Measurements from ENCODE around the gene SEC14L2. TPM values are rescaled to one million over a fixed set of nuclear protein-coding genes. Genes with fewer than 3 reads are reported as not detected.

The SEC14L2 gene
- total and polyA plus RNA-seq, 5 donors, result 1.6 to 5.5 (median 3.3) TPM

DNA sequence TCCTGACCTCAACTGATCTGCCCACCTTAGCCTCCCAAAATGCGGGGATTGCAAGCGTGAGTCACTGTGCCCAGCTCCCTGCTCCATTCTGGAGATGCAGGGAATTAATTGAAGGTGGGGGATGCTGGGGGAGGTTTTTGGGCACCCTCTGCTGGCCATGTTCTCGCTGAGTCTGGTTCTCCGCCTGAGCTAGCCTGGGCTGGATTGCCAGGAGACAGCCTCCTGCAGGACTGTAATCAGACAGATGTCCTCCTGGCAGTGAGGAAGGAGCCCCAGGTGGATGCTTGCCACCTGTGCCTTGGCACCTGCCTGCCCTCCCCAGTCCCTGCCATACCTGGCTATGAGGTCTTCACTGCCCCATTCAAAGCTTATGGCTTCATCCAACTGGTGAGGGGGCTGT is 34.1 kb downstream of the SEC14L2 start:
- H3K27me3 ChIP-seq (ENCODE audit: control insufficient read depth, insufficient read depth), result no peaks in the 10 kb centered on the region
- ATAC-seq (no peak), DNase-seq (no peak)
- WGBS, result 77% methylated on average over 4 of the region's 4 CpGs
- no peak overlapping the region for H3K27ac ChIP-seq (ENCODE audit: low read length)
- intact Hi-C loops (cut with DNase I), result no loop called here
- H3K4me3 ChIP-seq (ENCODE audit: low read length), result no peak overlapping the region
- H3K9me3 ChIP-seq (ENCODE audit: control insufficient read depth, low read length), result no peaks in the 10 kb centered on the region
- no peaks in the 10 kb centered on the region for H3K4me1 ChIP-seq (ENCODE audit: control insufficient read depth, insufficient read depth, low read length)

DNA sequence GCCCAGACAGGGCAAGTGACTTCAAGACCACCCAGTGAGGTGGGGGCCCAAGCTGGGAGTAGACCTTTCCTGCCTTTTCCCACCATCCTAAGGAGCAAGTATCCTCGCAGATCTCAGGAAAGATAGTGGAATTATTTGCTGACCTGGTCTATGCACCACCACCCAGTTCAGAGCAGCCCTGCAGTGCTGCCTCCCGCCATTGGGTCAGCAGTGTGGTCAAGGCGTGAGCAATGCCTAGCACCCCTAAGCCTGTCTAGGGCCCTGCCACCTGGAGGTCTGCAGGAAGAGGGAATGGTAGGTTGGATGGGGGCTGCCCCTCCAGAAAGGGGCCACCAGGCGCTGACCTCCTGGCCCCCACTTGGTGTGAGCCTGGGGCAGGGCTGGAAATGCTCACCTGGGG is 35.3 kb downstream of the SEC14L2 start:
- DNase-seq (no peak), ATAC-seq (no peak)
- H3K27me3 ChIP-seq (ENCODE audit: control insufficient read depth, insufficient read depth), result no peaks in the 10 kb centered on the region
- H3K9me3 ChIP-seq (ENCODE audit: control insufficient read depth, low read length), result no peaks in the 10 kb centered on the region
- no peak overlapping the region for H3K4me3 ChIP-seq (ENCODE audit: low read length)
- WGBS, result 93% methylated on average over 4 of the region's 4 CpGs
- H3K27ac ChIP-seq (ENCODE audit: low read length), result no peak overlapping the region
- no peaks in the 10 kb centered on the region for H3K4me1 ChIP-seq (ENCODE audit: control insufficient read depth, insufficient read depth, low read length)
- intact Hi-C loops (cut with DNase I), result no loop called here

DNA sequence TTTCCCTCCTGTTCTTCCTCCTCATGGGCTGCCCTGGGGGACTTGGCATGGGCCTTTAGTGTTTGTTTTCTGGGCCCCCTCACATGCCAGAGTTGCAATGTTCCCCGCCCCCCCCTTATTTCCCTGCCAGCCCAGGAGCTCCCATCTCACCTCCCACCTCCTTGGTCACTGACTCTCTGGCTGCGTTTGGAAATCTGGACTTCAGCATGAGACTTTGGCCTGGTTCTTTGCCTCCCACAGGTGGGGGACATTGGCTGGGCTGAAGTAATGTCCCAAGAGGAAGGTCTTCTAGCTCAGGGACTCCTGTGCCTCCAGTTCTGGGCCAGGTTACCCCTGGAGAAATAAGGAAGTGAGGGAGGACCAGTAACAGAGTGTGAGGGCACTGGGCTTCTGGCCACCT is 35.7 kb downstream of the SEC14L2 start:
- 66% methylated on average over 2 of the region's 2 CpGs for WGBS
- H3K4me3 ChIP-seq (ENCODE audit: low read length), result no peak overlapping the region
- no peaks in the 10 kb centered on the region for H3K9me3 ChIP-seq (ENCODE audit: control insufficient read depth, low read length)
- DNase-seq, result no peak
- intact Hi-C loops (cut with DNase I), result no loop called here
- no peak for ATAC-seq
- H3K4me1 ChIP-seq (ENCODE audit: control insufficient read depth, insufficient read depth, low read length), result no peaks in the 10 kb centered on the region
- H3K27me3 ChIP-seq (ENCODE audit: control insufficient read depth, insufficient read depth), result no peaks in the 10 kb centered on the region
- H3K27ac ChIP-seq (ENCODE audit: low read length), result no peak overlapping the region

DNA sequence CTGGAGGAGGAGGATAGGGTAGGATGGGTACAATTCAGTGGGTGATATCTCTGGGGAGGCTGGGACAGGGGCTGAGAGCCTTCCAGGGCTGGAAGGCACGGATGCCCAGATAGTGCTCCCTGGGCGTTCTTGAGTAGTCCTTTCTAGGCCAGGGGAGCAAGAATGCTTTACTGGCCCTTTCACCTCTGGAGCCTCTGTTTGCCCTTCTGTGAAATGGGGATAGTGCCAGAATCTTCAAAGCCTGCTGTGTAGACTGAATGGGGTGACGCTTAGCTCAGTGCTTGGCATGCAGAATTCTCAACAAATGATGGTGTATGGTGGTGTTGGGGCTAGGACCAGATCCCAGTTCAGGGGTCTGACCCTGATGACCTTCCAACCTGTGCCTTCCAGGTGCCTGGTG is 36.4 kb downstream of the SEC14L2 start:
- H3K4me1 ChIP-seq (ENCODE audit: control insufficient read depth, insufficient read depth, low read length), result no peaks in the 10 kb centered on the region
- intact Hi-C loops (cut with DNase I), result no loop called here
- WGBS, result 93% methylated on average over 3 of the region's 3 CpGs
- H3K27ac ChIP-seq (ENCODE audit: low read length), result no peak overlapping the region
- no peak for DNase-seq
- H3K4me3 ChIP-seq (ENCODE audit: low read length), result no peak overlapping the region
- no peak for ATAC-seq
- no peaks in the 10 kb centered on the region for H3K27me3 ChIP-seq (ENCODE audit: control insufficient read depth, insufficient read depth)
- no peaks in the 10 kb centered on the region for H3K9me3 ChIP-seq (ENCODE audit: control insufficient read depth, low read length)

DNA sequence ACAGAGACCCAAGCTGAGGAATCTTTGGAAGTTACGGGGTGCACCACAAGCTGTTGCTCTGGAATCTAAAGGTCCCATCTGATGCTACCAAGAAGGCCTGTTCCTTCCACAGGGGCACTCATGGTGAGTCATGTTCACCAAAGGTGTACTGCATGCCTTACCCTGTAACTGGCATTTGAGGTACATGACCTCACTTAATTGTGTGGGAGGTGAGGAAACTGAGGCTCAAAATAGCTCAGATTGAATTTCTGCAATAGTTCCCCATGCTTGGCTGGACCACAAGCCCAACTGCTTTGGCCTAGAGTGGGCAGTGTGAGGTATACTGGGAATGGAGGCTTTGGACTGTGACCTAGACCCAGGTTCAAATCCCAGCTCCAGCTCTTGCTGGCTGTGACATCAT is 37.0 kb downstream of the SEC14L2 start:
- 100% methylated on average over 1 of the region's 1 CpG for WGBS
- H3K4me1 ChIP-seq (ENCODE audit: control insufficient read depth, insufficient read depth, low read length), result no peaks in the 10 kb centered on the region
- intact Hi-C loops (cut with DNase I), result no loop called here
- DNase-seq (no peak), ATAC-seq (no peak)
- no peak overlapping the region for H3K4me3 ChIP-seq (ENCODE audit: low read length)
- H3K27me3 ChIP-seq (ENCODE audit: control insufficient read depth, insufficient read depth), result no peaks in the 10 kb centered on the region
- no peak overlapping the region for H3K27ac ChIP-seq (ENCODE audit: low read length)
- H3K9me3 ChIP-seq (ENCODE audit: control insufficient read depth, low read length), result no peaks in the 10 kb centered on the region

DNA sequence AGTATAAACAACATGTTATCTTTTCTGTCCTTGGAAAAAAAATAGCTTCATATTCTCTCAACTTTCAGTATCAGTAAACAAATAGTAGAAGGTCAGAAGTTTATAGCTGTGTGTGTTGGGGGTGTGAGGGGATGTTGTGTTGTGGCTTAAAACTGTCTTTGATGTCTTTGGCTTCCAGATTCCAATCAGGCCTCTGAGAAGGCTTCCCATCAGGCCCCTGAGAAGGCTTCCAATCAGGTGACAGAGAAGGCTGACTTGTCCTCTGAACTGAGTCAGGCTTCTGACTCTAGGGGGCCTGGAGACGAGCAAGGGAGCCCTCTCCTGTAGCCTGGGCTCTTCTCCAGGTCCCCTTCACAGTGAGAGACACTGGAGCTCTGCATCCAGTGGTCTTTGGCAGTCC is 38.0 kb downstream of the SEC14L2 start:
- ATAC-seq (no peak), DNase-seq (no peak)
- WGBS, result 54% methylated on average over 1 of the region's 1 CpG
- Histone ChIP-seq H3K9me3 (ENCODE audit: control insufficient read depth, low read length) (no peaks in the 10 kb centered on the region), H3K27me3 (ENCODE audit: control insufficient read depth, insufficient read depth) (no peaks in the 10 kb centered on the region), H3K27ac (ENCODE audit: low read length) (no peak overlapping the region), H3K4me3 (ENCODE audit: low read length) (no peak overlapping the region), H3K4me1 (ENCODE audit: control insufficient read depth, insufficient read depth, low read length) (no peaks in the 10 kb centered on the region)
- intact Hi-C loops (cut with DNase I), result no loop called here

DNA sequence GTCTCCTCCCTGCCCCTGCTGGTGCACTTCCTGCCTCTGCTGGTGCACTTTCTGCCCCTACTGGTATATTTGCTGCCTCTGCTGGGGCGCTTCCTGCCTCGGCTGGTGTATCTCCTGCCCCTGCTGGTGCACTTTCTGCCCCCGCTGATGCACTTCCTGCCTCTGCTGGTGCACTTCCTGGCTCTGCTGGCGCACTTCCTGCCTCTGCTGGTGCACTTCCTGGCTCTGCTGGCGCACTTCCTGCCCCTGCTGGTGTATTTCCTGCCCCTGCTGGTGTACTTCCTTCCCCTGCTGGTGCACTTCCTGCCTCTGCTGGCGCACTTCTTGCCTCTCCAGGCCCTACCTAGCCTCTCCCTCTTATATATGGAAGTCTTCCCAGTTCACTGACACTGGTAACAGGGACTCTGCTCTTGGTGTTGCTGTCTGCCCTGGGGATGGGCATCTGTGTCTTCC is 38.9 kb downstream of the SEC14L2 start:
- WGBS, result 67% methylated on average over 6 of the region's 6 CpGs
- Histone ChIP-seq H3K9me3 (ENCODE audit: control insufficient read depth, low read length) (no peaks in the 10 kb centered on the region), H3K4me1 (ENCODE audit: control insufficient read depth, insufficient read depth, low read length) (no peaks in the 10 kb centered on the region), H3K27me3 (ENCODE audit: control insufficient read depth, insufficient read depth) (no peaks in the 10 kb centered on the region), H3K27ac (ENCODE audit: low read length) (peak overlapping the region; percentile 15), H3K4me3 (ENCODE audit: low read length) (no peak overlapping the region)
- DNase-seq, result peak in 2 of 3 donors; percentile 64 to 65
- no peak for ATAC-seq
- intact Hi-C loops (cut with DNase I), result no loop called here

DNA sequence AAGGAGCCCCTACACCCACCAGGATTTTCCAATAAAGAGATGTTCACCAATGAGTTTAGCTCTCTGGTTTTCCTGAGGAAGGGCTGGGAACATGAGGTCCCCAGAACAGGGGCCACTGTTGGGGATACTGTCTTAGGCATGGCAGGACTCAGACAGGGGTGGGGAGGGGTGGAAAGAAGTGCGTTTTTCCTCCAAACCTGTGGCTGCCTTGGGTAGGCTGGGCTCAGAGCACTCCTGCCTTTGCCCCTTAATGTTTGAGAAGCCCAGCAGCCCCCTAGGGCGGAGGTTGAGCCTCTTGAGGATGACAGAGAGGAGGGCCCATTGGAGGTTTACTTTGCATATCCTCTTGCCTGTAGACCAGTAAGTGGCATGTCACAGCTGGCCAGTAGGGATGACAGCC is 39.4 kb downstream of the SEC14L2 start:
- Histone ChIP-seq H3K9me3 (ENCODE audit: control insufficient read depth, low read length) (no peaks in the 10 kb centered on the region), H3K27ac (ENCODE audit: low read length) (peak overlapping the region; percentile 15), H3K27me3 (ENCODE audit: control insufficient read depth, insufficient read depth) (no peaks in the 10 kb centered on the region), H3K4me1 (ENCODE audit: control insufficient read depth, insufficient read depth, low read length) (no peaks in the 10 kb centered on the region), H3K4me3 (ENCODE audit: low read length) (no peak overlapping the region)
- intact Hi-C loops (cut with DNase I), result no loop called here
- DNase-seq (no peak), ATAC-seq (no peak)
- 77% methylated on average over 2 of the region's 2 CpGs for whole genome bisulfite sequencing

DNA sequence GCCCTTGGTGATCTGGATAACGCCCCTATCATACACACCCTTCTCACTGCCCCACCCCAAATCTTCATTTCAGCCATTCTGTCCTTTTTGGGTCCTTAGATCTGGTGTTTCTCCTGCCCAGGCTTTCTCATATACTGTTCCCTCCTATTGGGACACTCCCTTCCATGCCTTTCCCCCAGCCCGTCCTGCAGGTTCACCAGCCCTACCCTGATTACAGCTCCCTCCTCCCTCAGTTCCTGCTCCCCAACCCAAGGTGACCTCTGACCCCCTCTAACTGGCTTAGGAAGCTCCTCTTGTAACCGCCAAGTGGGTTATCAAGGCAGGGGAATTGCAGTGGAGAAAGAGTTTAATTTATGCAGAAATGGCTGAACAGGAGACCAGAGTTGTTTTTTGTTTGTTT is 41.7 kb downstream of the SEC14L2 start:
- no peak for ATAC-seq
- Histone ChIP-seq H3K27me3 (ENCODE audit: control insufficient read depth, insufficient read depth) (no peaks in the 10 kb centered on the region), H3K9me3 (ENCODE audit: control insufficient read depth, low read length) (no peaks in the 10 kb centered on the region), H3K4me3 (ENCODE audit: low read length) (no peak overlapping the region), H3K27ac (ENCODE audit: low read length) (no peak overlapping the region), H3K4me1 (ENCODE audit: control insufficient read depth, insufficient read depth, low read length) (no peaks in the 10 kb centered on the region)
- no peak for DNase-seq
- WGBS, result 65% methylated on average over 3 of the region's 3 CpGs
- intact Hi-C loops (cut with DNase I), result no loop called here

DNA sequence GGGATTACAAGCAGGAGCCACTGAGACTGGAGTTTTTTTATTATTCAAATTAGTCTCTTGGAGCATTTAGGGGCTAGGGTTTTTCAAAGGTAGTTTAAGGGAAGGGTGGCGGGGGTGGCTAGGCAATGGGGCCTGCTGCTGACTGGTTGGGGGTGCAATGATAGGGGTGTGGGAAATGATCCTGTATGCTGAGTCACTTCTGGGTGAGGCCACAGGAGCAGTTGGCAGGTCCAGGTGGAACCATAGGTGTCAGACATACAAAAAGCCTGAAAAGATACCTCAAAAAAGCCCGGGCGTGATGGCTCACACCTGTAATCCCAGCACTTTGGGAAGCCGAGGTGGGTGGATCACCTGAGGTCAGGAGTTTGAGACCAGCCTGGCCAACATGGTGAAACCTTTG is 42.4 kb downstream of the SEC14L2 start:
- intact Hi-C loops (cut with DNase I), result no loop called here
- Histone ChIP-seq H3K9me3 (ENCODE audit: control insufficient read depth, low read length) (no peaks in the 10 kb centered on the region), H3K27ac (ENCODE audit: low read length) (no peak overlapping the region), H3K27me3 (ENCODE audit: control insufficient read depth, insufficient read depth) (no peaks in the 10 kb centered on the region), H3K4me3 (ENCODE audit: low read length) (no peak overlapping the region), H3K4me1 (ENCODE audit: control insufficient read depth, insufficient read depth, low read length) (no peaks in the 10 kb centered on the region)
- ATAC-seq, result no peak
- DNase-seq, result no peak
- 89% methylated on average over 4 of the region's 4 CpGs for WGBS

DNA sequence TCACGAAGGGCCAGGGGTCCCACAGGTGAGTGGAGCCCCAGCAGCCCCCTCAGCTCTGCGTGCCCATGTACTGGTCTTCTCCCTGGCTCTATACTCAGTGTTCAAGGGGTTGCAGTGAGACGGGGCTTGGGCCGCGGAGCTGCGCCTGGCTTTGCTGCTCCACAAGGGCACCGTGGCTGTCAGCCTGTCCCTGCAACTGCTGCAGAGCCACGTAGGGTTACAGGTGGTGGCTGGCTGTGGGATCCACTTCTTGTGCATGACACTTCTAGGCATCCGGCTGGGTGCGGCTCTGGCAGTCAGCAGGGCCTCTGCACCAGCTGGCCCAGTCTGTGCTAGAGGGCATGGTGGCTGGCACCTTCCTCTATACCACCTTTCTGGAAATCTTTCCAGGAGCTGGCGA is 43.0 kb downstream of the SEC14L2 start:
- Histone ChIP-seq H3K27ac (ENCODE audit: low read length) (no peak overlapping the region), H3K27me3 (ENCODE audit: control insufficient read depth, insufficient read depth) (no peaks in the 10 kb centered on the region), H3K4me1 (ENCODE audit: control insufficient read depth, insufficient read depth, low read length) (no peaks in the 10 kb centered on the region), H3K4me3 (ENCODE audit: low read length) (no peak overlapping the region), H3K9me3 (ENCODE audit: control insufficient read depth, low read length) (no peaks in the 10 kb centered on the region)
- ATAC-seq, result no peak
- DNase-seq, result no peak
- intact Hi-C loops (cut with DNase I), result loop anchor here in 1 of 4 donors (10.0 kb wide), 1 partner anchor 315 kb away; no protein-coding TSS in a partner anchor
- 88% methylated on average over 11 of the region's 11 CpGs for WGBS

DNA sequence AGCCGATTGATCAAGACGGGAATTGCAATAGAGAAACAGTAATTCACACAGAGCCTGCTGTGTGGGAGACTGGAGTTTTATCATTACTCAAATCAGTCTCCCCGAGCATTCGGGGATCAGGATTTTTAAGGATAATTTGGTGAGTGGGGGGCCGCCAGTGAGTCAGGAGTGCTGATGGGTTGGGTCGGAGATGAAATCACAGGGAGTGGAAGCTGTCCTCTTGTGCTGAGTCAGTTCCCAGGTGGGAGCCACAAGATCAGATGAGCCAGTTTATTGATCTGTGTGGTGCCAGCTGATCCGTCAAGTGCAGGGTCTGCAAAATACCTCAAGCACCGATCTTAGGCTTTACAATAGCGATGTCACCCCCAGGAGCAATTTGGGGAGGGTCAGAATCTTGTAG is 44.3 kb downstream of the SEC14L2 start:
- no peak for ATAC-seq
- Histone ChIP-seq H3K9me3 (ENCODE audit: control insufficient read depth, low read length) (no peaks in the 10 kb centered on the region), H3K4me1 (ENCODE audit: control insufficient read depth, insufficient read depth, low read length) (no peaks in the 10 kb centered on the region), H3K27ac (ENCODE audit: low read length) (no peak overlapping the region), H3K4me3 (ENCODE audit: low read length) (no peak overlapping the region), H3K27me3 (ENCODE audit: control insufficient read depth, insufficient read depth) (no peaks in the 10 kb centered on the region)
- intact Hi-C loops (cut with DNase I), result loop anchor here in 1 of 4 donors (10.0 kb wide), 1 partner anchor 314 kb away; no protein-coding TSS in a partner anchor
- 75% methylated on average over 9 of the region's 9 CpGs for WGBS
- no peak for DNase-seq
